ENCODE data around the gene KIAA1549. TPM values are rescaled to one million over a fixed set of nuclear protein-coding genes. Genes with fewer than 3 reads are reported as not detected.
A peak's percentile ranks its signal among the peaks of the same experiment; 100 is the strongest.

KIAA1549 gene
- total and polyA plus RNA-seq, 7 donors = 0.46 to 4.4 (median 1.4) TPM

DNA sequence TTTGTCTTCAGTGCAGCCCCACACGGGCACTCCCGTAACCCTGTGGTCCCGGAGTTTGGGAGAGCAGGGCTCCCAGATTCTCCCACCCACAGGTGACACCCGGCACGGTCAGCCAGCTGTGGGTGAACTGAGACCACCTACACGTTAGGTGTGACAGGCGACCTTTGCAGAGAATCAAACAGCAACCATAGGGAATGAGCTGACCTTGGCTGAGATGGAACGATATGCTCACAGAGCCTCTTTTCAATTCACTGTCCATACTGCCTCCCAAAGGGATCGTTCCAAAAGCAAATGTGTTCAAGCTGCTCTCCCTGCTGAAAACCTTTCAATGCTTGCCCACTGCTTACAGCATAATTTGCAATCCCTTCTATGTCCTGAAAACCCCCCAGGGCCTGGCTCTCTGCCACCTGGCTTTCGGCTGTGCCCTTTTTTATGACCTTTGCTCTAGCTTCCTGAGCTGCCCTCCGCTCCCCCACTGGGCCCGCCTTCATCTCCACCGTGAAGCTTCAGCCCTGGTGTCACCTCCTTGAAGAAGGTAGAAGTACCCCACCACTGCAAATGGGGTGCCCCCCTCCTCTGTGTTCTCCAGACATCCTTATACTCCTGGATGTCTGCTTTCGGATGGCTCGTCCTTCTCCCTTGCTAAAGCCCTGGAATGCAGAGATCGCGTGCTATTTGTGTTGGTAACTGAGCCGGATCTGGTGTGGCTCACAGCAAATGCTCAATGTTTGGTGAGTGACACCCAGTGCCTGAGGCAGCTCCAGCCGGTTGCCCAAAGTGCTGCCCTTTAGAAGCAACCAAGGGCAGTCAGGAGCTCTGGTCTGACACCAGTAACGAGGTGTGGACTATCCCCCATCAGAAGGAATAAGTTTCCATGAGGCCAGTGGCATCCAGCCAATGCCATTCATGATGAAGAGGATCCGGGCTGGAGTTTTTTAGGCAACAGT is 90.4 kb downstream of the KIAA1549 start:
- no peaks in the 10 kb centered on the region for H3K36me3 ChIP-seq (ENCODE audit: insufficient read depth in 1 of 2, low read depth in 1 of 2)
- ATAC-seq = peak; percentile 27 to 91 (median 70)

DNA sequence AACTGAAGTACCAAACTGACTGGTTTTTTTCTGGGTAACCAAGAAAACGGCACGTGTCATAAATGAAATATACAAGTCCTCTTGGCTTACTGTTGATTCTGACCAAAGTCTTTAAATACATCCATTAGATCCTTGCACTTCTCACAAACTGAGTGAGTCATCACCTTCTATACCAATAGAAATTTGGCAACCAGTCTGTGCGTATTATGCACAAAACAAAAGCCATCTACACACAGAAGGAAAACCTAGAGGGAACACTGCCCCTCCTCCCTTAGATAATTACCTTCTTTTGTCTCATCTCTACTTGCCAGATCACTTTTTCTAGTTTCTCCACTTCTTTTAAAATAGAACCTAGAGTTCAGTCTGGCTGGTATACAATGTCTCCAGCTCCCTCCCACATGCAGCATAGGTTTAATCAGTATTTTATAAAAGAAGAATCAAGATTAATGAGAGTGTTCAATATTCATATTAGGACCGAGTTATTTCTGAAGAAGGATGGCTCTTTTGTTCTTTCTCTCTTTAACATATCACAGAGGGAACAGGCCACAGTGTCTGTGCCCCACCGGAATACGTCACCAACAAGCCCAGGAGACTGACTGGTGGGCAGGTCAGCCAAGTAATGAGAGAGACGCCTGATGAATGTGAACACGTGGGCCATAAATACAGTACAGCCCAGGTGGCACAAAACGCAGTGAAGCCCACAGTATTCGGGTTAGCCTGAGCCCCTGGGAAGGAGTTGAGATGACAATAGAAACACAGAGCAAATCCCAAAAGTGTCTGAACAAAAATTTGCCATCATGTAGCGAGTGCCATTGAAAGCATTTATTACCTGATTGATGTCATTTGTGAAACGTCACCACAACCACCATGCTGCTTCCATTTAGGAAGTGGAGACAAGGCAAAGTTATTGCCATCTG is 91.3 kb downstream of the KIAA1549 start:
- no peaks in the 10 kb centered on the region for H3K27me3 ChIP-seq (ENCODE audit: insufficient read depth in 3 of 3, low read length in 2 of 3)
- no peak overlapping the region for H3K4me3 ChIP-seq
- ATAC-seq (peak in 1 of 4 donors; percentile 56), DNase-seq (no peak)
- no peak overlapping the region for H3K27ac ChIP-seq
- peaks cover 7% of the 10 kb centered on the region for H3K4me1 ChIP-seq
- 66 to 77% (median 75%) methylated on average over 12 of the region's 12 CpGs for WGBS, 3 donors
- intact Hi-C loops (cut with DNase I) = loop anchor here (5.0 to 10.0 kb wide), 3 partner anchors 92 to 187 kb away; partner anchors contain the start of gene KIAA1549 (in 1 of the 2)
- H3K36me3 ChIP-seq (ENCODE audit: insufficient read depth in 1 of 2, low read depth in 1 of 2) = no peaks in the 10 kb centered on the region
- no peaks in the 10 kb centered on the region for H3K9me3 ChIP-seq
- TF ChIP-seq, protein P1, sequence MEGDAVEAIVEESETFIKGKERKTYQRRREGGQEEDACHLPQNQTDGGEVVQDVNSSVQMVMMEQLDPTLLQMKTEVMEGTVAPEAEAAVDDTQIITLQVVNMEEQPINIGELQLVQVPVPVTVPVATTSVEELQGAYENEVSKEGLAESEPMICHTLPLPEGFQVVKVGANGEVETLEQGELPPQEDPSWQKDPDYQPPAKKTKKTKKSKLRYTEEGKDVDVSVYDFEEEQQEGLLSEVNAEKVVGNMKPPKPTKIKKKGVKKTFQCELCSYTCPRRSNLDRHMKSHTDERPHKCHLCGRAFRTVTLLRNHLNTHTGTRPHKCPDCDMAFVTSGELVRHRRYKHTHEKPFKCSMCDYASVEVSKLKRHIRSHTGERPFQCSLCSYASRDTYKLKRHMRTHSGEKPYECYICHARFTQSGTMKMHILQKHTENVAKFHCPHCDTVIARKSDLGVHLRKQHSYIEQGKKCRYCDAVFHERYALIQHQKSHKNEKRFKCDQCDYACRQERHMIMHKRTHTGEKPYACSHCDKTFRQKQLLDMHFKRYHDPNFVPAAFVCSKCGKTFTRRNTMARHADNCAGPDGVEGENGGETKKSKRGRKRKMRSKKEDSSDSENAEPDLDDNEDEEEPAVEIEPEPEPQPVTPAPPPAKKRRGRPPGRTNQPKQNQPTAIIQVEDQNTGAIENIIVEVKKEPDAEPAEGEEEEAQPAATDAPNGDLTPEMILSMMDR (IDR thresholded peaks at IDR 0.05) = no peak

More for the DNA sequence above, 90.4 kb downstream of the KIAA1549 start:
- intact Hi-C loops (cut with DNase I) = no loop called here
- TF ChIP-seq, protein P1 (IDR thresholded peaks at IDR 0.05) = no peak
- peaks cover 7% of the 10 kb centered on the region for H3K4me1 ChIP-seq
- no peaks in the 10 kb centered on the region for H3K9me3 ChIP-seq
- DNase-seq = peak in 1 of 2 donors; percentile 23
- H3K27ac ChIP-seq = no peak overlapping the region
- WGBS, 3 donors = 43 to 57% (median 56%) methylated on average over 21 of the region's 21 CpGs
- H3K4me3 ChIP-seq = no peak overlapping the region
- H3K27me3 ChIP-seq (ENCODE audit: insufficient read depth in 3 of 3, low read length in 2 of 3) = no peaks in the 10 kb centered on the region

DNA sequence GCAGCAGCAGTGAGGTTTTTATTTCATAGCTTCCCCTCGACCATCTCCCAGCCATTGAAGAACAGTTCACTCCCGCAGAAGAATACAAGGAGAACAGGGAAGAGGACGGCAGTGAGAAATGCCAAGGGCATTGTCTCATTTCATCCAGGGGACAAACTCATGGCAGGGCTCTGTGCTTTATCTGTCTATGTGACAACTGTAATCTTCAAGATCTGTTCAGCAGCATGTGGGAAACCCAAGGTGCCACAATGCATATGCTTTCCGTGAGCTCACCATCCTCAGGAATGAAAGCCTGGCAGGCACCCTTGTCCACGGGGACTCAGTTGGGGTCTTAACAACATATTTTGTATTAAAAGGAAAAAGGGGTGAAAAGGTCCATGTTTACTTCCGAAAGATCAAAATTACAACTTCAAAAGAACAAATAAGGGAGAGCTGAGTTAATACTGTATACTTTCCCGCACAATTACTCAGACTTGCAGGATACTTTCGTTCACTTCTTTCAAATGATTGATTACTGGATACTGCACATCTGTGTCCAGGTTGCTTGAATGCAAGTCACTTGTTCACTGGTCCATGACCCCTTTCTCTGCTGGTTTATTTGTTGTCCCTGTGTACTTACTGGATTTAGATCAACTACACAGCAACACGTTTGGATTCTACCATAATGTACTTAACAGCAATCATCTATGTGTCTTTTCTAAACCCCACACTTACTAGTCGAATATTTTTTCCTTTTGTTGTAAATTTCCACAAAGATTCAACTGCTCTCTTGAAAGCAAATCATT is 93.1 kb downstream of the KIAA1549 start:
- DNase-seq (no peak), ATAC-seq (no peak)
- H3K9me3 ChIP-seq = no peaks in the 10 kb centered on the region
- H3K27ac ChIP-seq = no peak overlapping the region
- intact Hi-C loops (cut with DNase I) = loop anchor here (5.0 to 10.0 kb wide), 3 partner anchors 94 to 189 kb away; partner anchors contain the start of gene KIAA1549 (in 1 of the 2)
- 71 to 75% (median 72%) methylated on average over 10 of the region's 10 CpGs for WGBS, 3 donors
- TF ChIP-seq, protein P1 (IDR thresholded peaks at IDR 0.05) = no peak
- peaks cover 7% of the 10 kb centered on the region for H3K4me1 ChIP-seq
- no peak overlapping the region for H3K4me3 ChIP-seq
- no peaks in the 10 kb centered on the region for H3K27me3 ChIP-seq (ENCODE audit: insufficient read depth in 3 of 3, low read length in 2 of 3)
- H3K36me3 ChIP-seq (ENCODE audit: insufficient read depth in 1 of 2, low read depth in 1 of 2) = no peaks in the 10 kb centered on the region

DNA sequence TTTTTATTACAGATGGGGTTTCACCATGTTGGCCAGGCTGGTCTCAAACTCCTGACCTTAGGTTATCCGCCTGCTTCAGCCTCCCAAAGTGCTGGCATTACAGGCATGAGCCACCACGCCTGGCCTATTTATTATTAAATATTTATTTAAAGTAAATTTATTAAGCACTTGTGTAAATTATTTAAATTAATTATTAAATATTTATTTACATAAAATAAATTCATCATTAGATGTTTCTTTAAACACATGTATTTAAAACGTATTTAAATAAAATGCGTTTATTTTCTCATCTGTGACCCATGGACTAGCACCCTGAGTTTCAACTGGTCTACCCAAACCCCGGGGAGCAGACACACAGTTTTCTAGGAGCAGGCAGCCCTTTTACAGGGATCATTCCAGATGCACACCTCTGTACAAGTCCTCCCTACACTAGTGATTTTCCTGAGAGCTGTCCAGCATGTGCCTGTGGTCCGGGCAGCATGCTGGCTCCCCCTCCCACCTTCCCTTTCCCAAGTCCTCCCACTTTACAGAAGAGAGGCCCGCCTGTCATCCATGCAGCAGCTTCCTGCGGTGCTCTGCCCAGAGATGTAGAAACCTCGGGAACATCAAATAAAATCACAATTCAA is 94.0 kb downstream of the KIAA1549 start:
- no peaks in the 10 kb centered on the region for H3K36me3 ChIP-seq (ENCODE audit: insufficient read depth in 1 of 2, low read depth in 1 of 2)
- no peaks in the 10 kb centered on the region for H3K9me3 ChIP-seq
- DNase-seq = no peak
- no peak for ATAC-seq
- intact Hi-C loops (cut with DNase I) = loop anchor here (5.0 to 10.0 kb wide), 3 partner anchors 95 to 190 kb away; partner anchors contain the start of gene KIAA1549 (in 1 of the 2)
- no peaks in the 10 kb centered on the region for H3K27me3 ChIP-seq (ENCODE audit: insufficient read depth in 3 of 3, low read length in 2 of 3)
- H3K4me3 ChIP-seq = no peak overlapping the region
- H3K27ac ChIP-seq = no peak overlapping the region
- peaks cover 7% of the 10 kb centered on the region for H3K4me1 ChIP-seq
- TF ChIP-seq, protein P1 (IDR thresholded peaks at IDR 0.05) = no peak
- 75 to 86% (median 81%) methylated on average over 9 of the region's 9 CpGs for WGBS, 3 donors

Measured in psoas muscle (tissue), 8 donors.